Loucy (cell line): ENCODE results near the gene ASB4.

Experiments used
- CTCF ChIP-seq: fragments of 200-600 bp; sonication (generic); conservative IDR thresholded peaks from 2 replicates; pipeline ENCODE4 v1.5.1; 2014; ENCODE audit warnings: mild to moderate bottlenecking, antibody characterized with exemption, low read length
- EZH2phosphoT487 ChIP-seq: fragments of 200-600 bp; IDR thresholded peaks from 2 replicates; pipeline ENCODE4 v1.6.1; 2018; ENCODE audit warnings: antibody characterized with exemption, mild to moderate bottlenecking, moderate library complexity, borderline replicate concordance

GRCh38 chr7:95526128-95526738 lies 40.5 kb downstream of the ASB4 start:
- TF ChIP-seq CTCF (no peak), EZH2phosphoT487 (no peak)
